ENCODE results near the gene C22orf31. TPM values are rescaled to one million over a fixed set of nuclear protein-coding genes. Genes with fewer than 3 reads are reported as not detected.

The C22orf31 gene
- total RNA-seq, 1 experiment from 2014 or later: not detected

- Histone ChIP-seq H2AFZ (ENCODE audit: low read length) (no peak overlapping the region), H3K4me3 (ENCODE audit: low read length) (no peak overlapping the region), H4K20me1 (ENCODE audit: insufficient read depth, low read depth, low read length) (no peaks in the 10 kb centered on the region), H3K4me2 (ENCODE audit: low read depth, low read length, poor library complexity, severe bottlenecking) (no peak overlapping the region), H3K9me2 (replicated peaks; ENCODE audit: insufficient read depth, low read length) (no peaks in the 10 kb centered on the region), H3K9ac (ENCODE audit: low read length) (no peak overlapping the region), H3K27me3 (ENCODE audit: low read length) (no peaks in the 10 kb centered on the region), H3K79me2 (ENCODE audit: low read length) (no peaks in the 10 kb centered on the region), H3K9me3 (ENCODE audit: low read length) (no peaks in the 10 kb centered on the region), H3K27ac (ENCODE audit: low read length) (no peak overlapping the region), H3K36me3 (ENCODE audit: insufficient read depth, low read length) (no peaks in the 10 kb centered on the region), H3K4me1 (ENCODE audit: low read length) (no peaks in the 10 kb centered on the region)
- DNase-seq: no peak
Measured at GRCh38 chr22:29011240-29012100, 50.2 kb downstream of the C22orf31 start.

GRCh38 chr22:29009148-29009547 is 52.5 kb downstream of the C22orf31 start:
- no peak overlapping the region for H3K27ac ChIP-seq (ENCODE audit: low read length)
- H2AFZ ChIP-seq (ENCODE audit: low read length): no peak overlapping the region

More at GRCh38 chr22:29009148-29009547, 52.5 kb downstream of the C22orf31 start:
- H3K4me1 ChIP-seq (ENCODE audit: low read length): no peaks in the 10 kb centered on the region
- H3K9me3 ChIP-seq (ENCODE audit: low read length): no peaks in the 10 kb centered on the region
- no peak for DNase-seq
- no peak overlapping the region for H3K4me3 ChIP-seq (ENCODE audit: low read length)
- no peak overlapping the region for H3K9ac ChIP-seq (ENCODE audit: low read length)
- no peaks in the 10 kb centered on the region for H3K9me2 ChIP-seq (replicated peaks; ENCODE audit: insufficient read depth, low read length)
- no peaks in the 10 kb centered on the region for H3K79me2 ChIP-seq (ENCODE audit: low read length)
- H3K4me2 ChIP-seq (ENCODE audit: low read depth, low read length, poor library complexity, severe bottlenecking): no peak overlapping the region
- H4K20me1 ChIP-seq (ENCODE audit: insufficient read depth, low read depth, low read length): no peaks in the 10 kb centered on the region
- no peaks in the 10 kb centered on the region for H3K27me3 ChIP-seq (ENCODE audit: low read length)
- H3K36me3 ChIP-seq (ENCODE audit: insufficient read depth, low read length): no peaks in the 10 kb centered on the region

Other genes starting within 250 kb of the C22orf31 start
- 0.04 and 0.19 TPM in 2 replicates for gene ZNRF3, start 178.3 kb downstream of the C22orf31 start, total RNA-seq (2014; rRNA removed; shearing (Covaris generic); ENCODE audit: low replicate concordance)
- not detected in 2 replicates for gene KREMEN1, start 11.2 kb upstream of the C22orf31 start, total RNA-seq (2014; rRNA removed; shearing (Covaris generic); ENCODE audit: low replicate concordance)
- 0.26 and 0.32 TPM in 2 replicates for gene EMID1, start 144.1 kb upstream of the C22orf31 start, total RNA-seq (2014; rRNA removed; shearing (Covaris generic); ENCODE audit: low replicate concordance)
- gene RHBDD3, start 206.2 kb upstream of the C22orf31 start, total RNA-seq (2014; rRNA removed; shearing (Covaris generic); ENCODE audit: low replicate concordance): 8.8 and 29.7 TPM in 2 replicates
- 281 and 309 TPM in 2 replicates for gene EWSR1, start 206.4 kb upstream of the C22orf31 start, total RNA-seq (2014; rRNA removed; shearing (Covaris generic); ENCODE audit: low replicate concordance)
- not detected in 2 replicates for gene GAS2L1, start 244.8 kb upstream of the C22orf31 start, total RNA-seq (2014; rRNA removed; shearing (Covaris generic); ENCODE audit: low replicate concordance)